GM12891 (cell line): Measurements from ENCODE around the gene COMMD8.

Experiments used
- PAX5 ChIP-seq: IDR thresholded peaks from 2 replicates; pipeline ENCODE4 v1.6.1; 2011; ENCODE audit warnings: low read length, moderate library complexity, mild to moderate bottlenecking; ENCODE audit not compliant: insufficient read depth, severe bottlenecking
- POLR2A ChIP-seq: IDR thresholded peaks from 2 replicates; pipeline ENCODE4 v1.6.1; 2011; ENCODE audit warnings: low read depth, low read length, control low read depth
- POLR2AphosphoS5 ChIP-seq: IDR thresholded peaks from 2 replicates; pipeline ENCODE4 v1.6.1; 2011; ENCODE audit warnings: low read depth, low read length, control low read depth
- POU2F2 ChIP-seq: IDR thresholded peaks from 2 replicates; pipeline ENCODE4 v1.6.1; 2011; ENCODE audit warnings: low read depth, mild to moderate bottlenecking, control low read depth, low read length, moderate library complexity
- SPI1 ChIP-seq: IDR thresholded peaks from 2 replicates; pipeline ENCODE4 v1.6.1; 2011; ENCODE audit warnings: low read depth, low read length, control low read depth
- TAF1 ChIP-seq: IDR thresholded peaks from 2 replicates; pipeline ENCODE4 v1.6.1; 2011; ENCODE audit warnings: low read depth, low read length, control low read depth

DNA sequence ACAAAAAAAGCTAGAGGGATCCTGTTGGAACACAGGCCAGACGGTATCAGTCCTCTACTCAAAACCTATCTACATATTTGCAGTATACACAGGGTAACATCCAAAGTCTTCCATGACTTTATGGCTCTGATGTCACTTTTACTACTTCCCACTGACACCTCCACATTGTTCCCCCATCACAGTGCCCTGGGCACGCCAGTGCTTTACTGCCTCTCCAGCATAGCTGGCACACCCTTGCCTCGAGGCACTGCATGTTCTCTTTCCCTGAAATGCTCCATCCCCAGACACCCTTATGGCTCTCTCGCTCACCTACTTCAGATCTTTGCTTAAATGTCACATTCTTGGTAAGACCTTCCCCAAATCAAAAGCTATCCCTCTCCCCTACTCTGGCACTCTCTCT, 15.3 kb upstream of the COMMD8 start:
- no peak for TF ChIP-seq POLR2A
- no peak for TF ChIP-seq POLR2AphosphoS5
- no peak for TF ChIP-seq SPI1
- no peak for TF ChIP-seq TAF1
- TF ChIP-seq POU2F2 = no peak
- TF ChIP-seq PAX5 = no peak
